Activated CD4-positive, alpha-beta T cell treated with anti-CD3 and anti-CD28 coated beads for 36 hours (primary cell): ENCODE results near the gene PPL. TPM values are rescaled to one million over a fixed set of nuclear protein-coding genes. Genes with fewer than 3 reads are reported as not detected.

Source experiments
- ATAC-seq: fragments of 200-7000 bp; cut with Tn5 transposase; one replicate; pipeline ENCODE4 v1.10.0; 2021; ENCODE audit warnings: mild to moderate bottlenecking, moderate library complexity
- CTCF ChIA-PET: fragments of 350-600 bp; sonication (Branson Sonifier 250); formaldehyde crosslinking; loops from one replicate; lab custom pipeline; 2021; ENCODE audit warnings: antibody characterized with exemption; lab: Charles Lee
- POLR2A ChIA-PET: fragments of 350-600 bp; sonication (Branson Sonifier 250); formaldehyde crosslinking; loops from one replicate; lab custom pipeline; 2021; ENCODE audit warnings: antibody characterized with exemption, inconsistent platforms; lab: Charles Lee
- DNase-seq: peaks from one replicate; pipeline ENCODE4 v3.0.0-alpha.2; 2020
- H3K27ac Mint-ChIP-seq: one replicate; pipeline ENCODE4 v1.8.0; 2021; ENCODE audit warnings: mixed read lengths
- H3K27me3 Mint-ChIP-seq: one replicate; pipeline ENCODE4 v1.8.0; 2021; ENCODE audit warnings: mixed read lengths
- H3K36me3 Mint-ChIP-seq: one replicate; pipeline ENCODE4 v1.8.0; 2021; ENCODE audit warnings: low read depth, mixed read lengths
- H3K4me1 Mint-ChIP-seq: one replicate; pipeline ENCODE4 v1.8.0; 2021; ENCODE audit warnings: mixed read lengths
- H3K4me3 Mint-ChIP-seq: one replicate; pipeline ENCODE4 v1.8.0; 2021; ENCODE audit warnings: mild to moderate bottlenecking, moderate library complexity, mixed read lengths
- H3K9me3 Mint-ChIP-seq: one replicate; pipeline ENCODE4 v1.8.0; 2021; ENCODE audit warnings: low read depth, mixed read lengths
- intact Hi-C, 2 experiments: fragments of 100-400 bp; cut with DNase I in 1 of 2; cut with micrococcal nuclease in 1 of 2; formaldehyde crosslinking; loops; one replicate each; pipeline versions ENCODE4 v1.14.2 to v1.15.1; 2022 to 2024; cut with DNase I, micrococcal nuclease
- total RNA-seq, 2 experiments: library from RNA; stranded (reverse); gene quantifications; one replicate each; pipeline ENCODE4 v1.2.3, GENCODE V29; 2021

The PPL gene
- total RNA-seq, 2 experiments from 2014 or later: not detected

- intact Hi-C loops: no loop called here
- CTCF ChIA-PET: no interaction called here
- DNase-seq (no peak), ATAC-seq (no peak)
- Mint-ChIP-seq H3K4me1 (no peaks in the 10 kb centered on the region), H3K4me3 (no peak overlapping the region), H3K36me3 (peaks cover 2% of the 10 kb centered on the region), H3K9me3 (peaks cover 10% of the 10 kb centered on the region), H3K27ac (no peak overlapping the region), H3K27me3 (peaks cover 2% of the 10 kb centered on the region)
- POLR2A ChIA-PET: interaction anchor here (0.6 to 0.8 kb wide), 2 partner anchors 89 to 180 kb away, joined by 3 to 4 read pairs; no protein-coding TSS in a partner anchor
Measured at GRCh38 chr16:4926928-4927327, 10.0 kb downstream of the PPL start.

- POLR2A ChIA-PET: no interaction called here
- intact Hi-C loops: no loop called here
- CTCF ChIA-PET: no interaction called here
- DNase-seq (no peak), ATAC-seq (no peak)
- no peak overlapping the region for H3K4me3 Mint-ChIP-seq
- H3K36me3 Mint-ChIP-seq: peaks cover 2% of the 10 kb centered on the region
- H3K4me1 Mint-ChIP-seq: no peaks in the 10 kb centered on the region
- peaks cover 2% of the 10 kb centered on the region for H3K27me3 Mint-ChIP-seq
- H3K9me3 Mint-ChIP-seq: peaks cover 10% of the 10 kb centered on the region
- no peak overlapping the region for H3K27ac Mint-ChIP-seq
Measured at GRCh38 chr16:4925791-4926190, 11.2 kb downstream of the PPL start.

DNA sequence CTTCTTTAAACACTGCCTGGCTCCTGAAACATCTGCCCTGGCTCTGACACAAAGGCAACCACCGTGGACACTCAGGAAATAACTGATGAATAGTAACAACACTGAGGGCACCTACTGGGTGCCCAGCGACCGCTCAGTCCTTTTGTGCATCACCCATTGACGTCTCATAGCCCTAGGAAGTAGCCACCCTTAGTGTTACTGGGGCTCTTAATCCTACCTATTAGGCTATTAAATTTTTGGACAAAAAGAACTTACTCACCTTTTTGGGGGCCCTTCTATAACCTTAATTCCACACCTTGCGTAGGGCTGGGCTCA lies 11.7 kb downstream of the PPL start:
- ATAC-seq: no peak
- Mint-ChIP-seq H3K4me1 (no peaks in the 10 kb centered on the region), H3K27ac (no peak overlapping the region), H3K9me3 (peaks cover 10% of the 10 kb centered on the region), H3K27me3 (peaks cover 2% of the 10 kb centered on the region), H3K4me3 (no peak overlapping the region), H3K36me3 (peaks cover 2% of the 10 kb centered on the region)
- no peak for DNase-seq
- ChIA-PET POLR2A (no interaction called here), CTCF (no interaction called here)
- intact Hi-C loops: no loop called here

DNA sequence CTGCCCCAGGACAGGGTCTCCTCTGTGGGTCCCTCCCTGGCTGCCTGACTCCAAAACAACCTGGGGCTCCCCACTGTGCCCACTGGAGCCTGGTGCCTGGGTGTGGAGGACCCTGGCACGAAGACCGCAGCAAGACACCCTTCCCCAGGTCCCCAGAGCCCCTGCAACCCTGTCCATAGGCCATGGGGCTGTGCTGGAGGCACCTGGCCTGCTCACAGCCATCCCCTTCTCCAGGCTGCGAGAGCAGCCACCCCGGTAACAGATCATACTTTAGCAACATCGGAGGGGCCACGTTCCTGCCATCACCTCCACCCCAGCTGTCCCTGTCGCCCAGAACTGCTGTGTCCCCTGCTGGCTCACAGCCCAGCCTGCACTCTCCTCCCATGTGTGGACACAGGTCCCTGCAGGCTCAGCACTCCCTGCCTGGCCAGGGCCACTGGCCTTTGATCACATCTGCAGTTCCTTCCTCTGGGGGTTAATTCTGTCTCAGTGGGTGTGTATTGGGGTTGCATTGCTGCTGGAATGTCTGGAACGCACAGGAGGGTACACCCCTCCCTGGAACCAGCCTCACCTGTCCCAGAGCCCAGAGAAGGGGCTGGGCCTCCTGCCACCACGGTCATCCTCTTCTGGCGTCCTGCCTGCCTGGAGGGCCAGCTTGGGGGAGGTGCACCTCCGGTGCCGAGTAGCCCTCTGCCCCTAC lies 12.2 kb downstream of the PPL start:
- ATAC-seq (no peak), DNase-seq (no peak)
- Mint-ChIP-seq H3K27me3 (peaks cover 2% of the 10 kb centered on the region), H3K36me3 (peaks cover 2% of the 10 kb centered on the region), H3K9me3 (peaks cover 10% of the 10 kb centered on the region), H3K4me1 (no peaks in the 10 kb centered on the region), H3K4me3 (no peak overlapping the region), H3K27ac (no peak overlapping the region)
- CTCF ChIA-PET: no interaction called here
- intact Hi-C loops: no loop called here
- POLR2A ChIA-PET: no interaction called here

DNA sequence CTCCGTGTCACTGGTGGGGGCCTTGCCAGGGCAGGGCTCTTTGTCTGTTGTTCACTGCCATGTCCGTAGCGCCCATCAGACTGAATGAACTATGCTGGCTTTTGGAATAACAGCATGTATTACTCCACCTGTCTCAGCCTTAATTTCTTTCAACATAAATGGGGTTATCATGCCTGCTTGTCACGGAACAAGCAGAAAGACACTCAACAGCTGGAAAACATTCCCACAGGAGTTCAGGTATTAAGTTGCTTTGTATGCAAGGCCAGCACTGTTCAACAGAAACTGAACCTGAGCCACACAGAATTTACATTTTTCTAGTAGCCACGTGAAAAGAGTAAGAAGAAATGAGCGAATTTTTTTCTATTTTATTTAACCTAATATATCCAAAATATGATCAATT lies 13.1 kb downstream of the PPL start:
- ATAC-seq: no peak
- Mint-ChIP-seq H3K9me3 (peaks cover 10% of the 10 kb centered on the region), H3K4me1 (no peaks in the 10 kb centered on the region), H3K36me3 (peaks cover 2% of the 10 kb centered on the region), H3K4me3 (no peak overlapping the region), H3K27me3 (peaks cover 2% of the 10 kb centered on the region), H3K27ac (no peak overlapping the region)
- DNase-seq: no peak
- CTCF ChIA-PET: no interaction called here
- intact Hi-C loops: no loop called here
- POLR2A ChIA-PET: no interaction called here

GRCh38 chr16:4922721-4923342 lies 14.1 kb downstream of the PPL start:
- Mint-ChIP-seq H3K9me3 (peaks cover 10% of the 10 kb centered on the region), H3K27ac (no peak overlapping the region), H3K36me3 (peaks cover 2% of the 10 kb centered on the region), H3K27me3 (peaks cover 2% of the 10 kb centered on the region), H3K4me3 (no peak overlapping the region), H3K4me1 (no peaks in the 10 kb centered on the region)
- no peak for ATAC-seq
- no peak for DNase-seq
- CTCF ChIA-PET: no interaction called here
- intact Hi-C loops: no loop called here
- POLR2A ChIA-PET: no interaction called here

DNA sequence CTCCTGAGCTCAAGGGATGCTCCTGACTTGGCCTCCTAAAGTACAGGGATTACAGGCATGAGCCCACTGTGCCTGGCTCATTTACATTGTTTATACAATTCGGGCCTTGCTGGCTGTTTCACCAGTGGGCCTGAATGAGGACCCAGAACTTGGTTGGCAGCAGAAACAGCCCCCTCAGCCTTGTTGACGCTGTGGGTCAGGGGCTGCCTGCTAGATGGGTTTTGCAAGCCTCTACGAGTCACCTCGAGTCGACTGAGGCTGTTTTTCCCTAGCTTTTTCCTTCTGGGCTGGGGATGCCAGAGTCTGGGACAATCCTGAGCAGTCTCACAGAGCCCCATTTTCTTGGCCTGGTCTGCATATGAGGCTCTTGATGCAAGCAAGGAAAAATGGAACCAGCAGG lies 16.1 kb downstream of the PPL start:
- CTCF ChIA-PET: no interaction called here
- Mint-ChIP-seq H3K36me3 (no peaks in the 10 kb centered on the region), H3K27ac (no peak overlapping the region), H3K4me1 (no peaks in the 10 kb centered on the region), H3K4me3 (no peak overlapping the region), H3K9me3 (no peaks in the 10 kb centered on the region), H3K27me3 (peaks cover 2% of the 10 kb centered on the region)
- ATAC-seq (no peak), DNase-seq (no peak)
- intact Hi-C loops: no loop called here
- POLR2A ChIA-PET: no interaction called here

DNA sequence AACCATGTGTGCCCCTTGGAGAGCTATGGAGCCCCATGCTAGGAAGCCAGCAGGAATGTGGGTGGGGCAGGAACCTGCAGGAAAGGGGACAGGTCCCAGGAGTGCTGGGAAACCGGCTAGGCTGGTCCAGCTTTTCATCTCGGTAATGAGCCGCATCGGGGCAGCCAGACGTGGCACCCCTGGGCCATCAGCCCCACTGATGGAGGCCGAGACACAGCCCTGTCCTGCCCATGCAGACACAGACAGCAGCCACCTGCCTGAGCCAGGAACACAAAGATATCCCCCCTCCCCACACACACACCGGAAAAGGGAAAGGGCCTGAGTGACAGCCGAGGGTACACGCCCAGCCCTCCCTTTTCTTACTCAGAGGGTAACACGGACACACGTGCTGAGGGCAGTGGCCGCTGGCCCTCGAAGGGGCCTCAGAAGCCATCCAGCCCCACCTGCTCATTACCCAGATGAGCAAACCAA lies 18.1 kb downstream of the PPL start:
- ATAC-seq (no peak), DNase-seq (no peak)
- ChIA-PET CTCF (interaction anchor here (0.6 kb wide), 3 partner anchors 180 to 1723 kb away, joined by 3 to 5 read pairs (median 3); no protein-coding TSS in a partner anchor), POLR2A (no interaction called here)
- Mint-ChIP-seq H3K4me1 (no peaks in the 10 kb centered on the region), H3K36me3 (no peaks in the 10 kb centered on the region), H3K9me3 (no peaks in the 10 kb centered on the region), H3K27ac (no peak overlapping the region), H3K27me3 (peaks cover 2% of the 10 kb centered on the region), H3K4me3 (no peak overlapping the region)
- intact Hi-C loops: no loop called here

GRCh38 chr16:4917117-4917516 lies 19.8 kb downstream of the PPL start:
- no peak for DNase-seq
- Mint-ChIP-seq H3K4me3 (no peak overlapping the region), H3K9me3 (no peaks in the 10 kb centered on the region), H3K27me3 (no peaks in the 10 kb centered on the region), H3K27ac (no peak overlapping the region), H3K4me1 (no peaks in the 10 kb centered on the region), H3K36me3 (no peaks in the 10 kb centered on the region)
- ATAC-seq: no peak
- intact Hi-C loops: no loop called here
- CTCF ChIA-PET: interaction anchor here (0.7 kb wide), 1 partner anchor 188 kb away, joined by 3 read pairs; no protein-coding TSS in a partner anchor
- POLR2A ChIA-PET: no interaction called here

DNA sequence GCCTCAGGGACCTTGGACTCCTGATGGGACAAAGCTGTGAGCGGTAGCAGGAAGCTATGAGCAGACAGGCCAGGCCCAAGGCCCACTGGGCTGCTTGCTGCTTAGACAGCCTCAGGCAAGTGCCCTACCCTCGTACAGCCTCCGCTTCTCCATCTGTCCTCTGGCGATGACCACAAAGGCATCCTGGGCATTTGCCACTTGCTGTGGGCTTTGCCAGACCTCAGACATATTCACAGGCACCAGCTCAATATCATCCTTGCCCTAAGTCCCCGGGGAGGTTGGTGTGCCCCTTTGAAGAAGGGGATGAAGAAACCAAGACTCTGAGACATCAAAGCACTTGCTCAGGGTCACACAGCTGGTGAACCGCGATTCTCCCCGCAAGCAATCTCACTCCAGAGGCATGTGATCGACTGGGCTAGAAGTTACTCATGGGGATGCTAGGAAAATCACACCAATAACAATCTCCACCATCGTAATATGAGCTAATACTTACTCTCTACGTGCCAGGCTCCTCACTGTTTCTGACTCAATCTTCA lies 21.7 kb downstream of the PPL start:
- intact Hi-C loops: no loop called here
- ChIA-PET CTCF (interaction anchor here (1.1 kb wide), 1 partner anchor 40 kb away, joined by 4 read pairs; no protein-coding TSS in a partner anchor), POLR2A (no interaction called here)

GRCh38 chr16:4914528-4915225 lies 22.3 kb downstream of the PPL start:
- Mint-ChIP-seq H3K27ac (no peak overlapping the region), H3K36me3 (no peaks in the 10 kb centered on the region), H3K4me3 (no peak overlapping the region), H3K9me3 (no peaks in the 10 kb centered on the region), H3K4me1 (no peaks in the 10 kb centered on the region), H3K27me3 (no peaks in the 10 kb centered on the region)
- intact Hi-C loops: no loop called here
- DNase-seq: no peak
- no peak for ATAC-seq
- ChIA-PET POLR2A (no interaction called here), CTCF (interaction anchor here (1.1 kb wide), 1 partner anchor 41 kb away, joined by 4 read pairs; no protein-coding TSS in a partner anchor)

More for the DNA sequence above, 21.7 kb downstream of the PPL start:
- DNase-seq (peak; percentile 18), ATAC-seq (no peak)
- Mint-ChIP-seq H3K9me3 (no peaks in the 10 kb centered on the region), H3K36me3 (no peaks in the 10 kb centered on the region), H3K27me3 (no peaks in the 10 kb centered on the region), H3K4me1 (no peaks in the 10 kb centered on the region), H3K27ac (no peak overlapping the region), H3K4me3 (no peak overlapping the region)
